Measurements from ENCODE around the gene TOR1AIP2.

GRCh38 chr1:179875596-179876299, 1.9 kb downstream of the TOR1AIP2 start:
- no peak for TF ChIP-seq CTCF (conservative IDR thresholded peaks at IDR 0.05 in 1 of 2, IDR thresholded peaks at IDR 0.05 in 1 of 2; ENCODE audit: extremely low read depth in 1 of 2, insufficient read depth in 1 of 2, low read depth in 1 of 2, low read length in 2 of 2)
- no peak for TF ChIP-seq EZH2 (IDR thresholded peaks at IDR 0.05; ENCODE audit: borderline replicate concordance, low read length)

All from mammary epithelial cell (primary cell).